ENCODE measurements around the gene ESYT2.

DNA sequence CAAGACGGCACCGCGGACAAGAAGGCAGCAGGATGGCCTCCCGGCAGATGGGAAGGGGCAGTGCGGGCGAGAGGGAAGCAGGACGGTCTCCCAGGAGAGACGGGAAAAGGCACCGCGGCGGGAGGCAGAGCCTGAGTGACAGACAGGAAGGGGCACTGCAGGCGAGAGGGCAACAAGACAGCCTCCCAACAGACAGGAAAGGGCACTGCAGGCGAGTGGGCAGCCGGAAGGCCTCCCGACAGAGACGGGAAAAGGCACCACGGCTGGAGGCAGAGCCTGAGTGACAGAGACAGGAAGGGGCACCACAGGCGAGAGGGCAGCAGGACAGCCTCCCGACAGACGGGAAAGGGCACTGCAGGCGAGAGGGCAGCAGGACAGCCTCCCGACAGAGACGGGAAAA lies 32.6 kb downstream of the ESYT2 start:
- TF ChIP-seq, protein P1, sequence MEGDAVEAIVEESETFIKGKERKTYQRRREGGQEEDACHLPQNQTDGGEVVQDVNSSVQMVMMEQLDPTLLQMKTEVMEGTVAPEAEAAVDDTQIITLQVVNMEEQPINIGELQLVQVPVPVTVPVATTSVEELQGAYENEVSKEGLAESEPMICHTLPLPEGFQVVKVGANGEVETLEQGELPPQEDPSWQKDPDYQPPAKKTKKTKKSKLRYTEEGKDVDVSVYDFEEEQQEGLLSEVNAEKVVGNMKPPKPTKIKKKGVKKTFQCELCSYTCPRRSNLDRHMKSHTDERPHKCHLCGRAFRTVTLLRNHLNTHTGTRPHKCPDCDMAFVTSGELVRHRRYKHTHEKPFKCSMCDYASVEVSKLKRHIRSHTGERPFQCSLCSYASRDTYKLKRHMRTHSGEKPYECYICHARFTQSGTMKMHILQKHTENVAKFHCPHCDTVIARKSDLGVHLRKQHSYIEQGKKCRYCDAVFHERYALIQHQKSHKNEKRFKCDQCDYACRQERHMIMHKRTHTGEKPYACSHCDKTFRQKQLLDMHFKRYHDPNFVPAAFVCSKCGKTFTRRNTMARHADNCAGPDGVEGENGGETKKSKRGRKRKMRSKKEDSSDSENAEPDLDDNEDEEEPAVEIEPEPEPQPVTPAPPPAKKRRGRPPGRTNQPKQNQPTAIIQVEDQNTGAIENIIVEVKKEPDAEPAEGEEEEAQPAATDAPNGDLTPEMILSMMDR (IDR thresholded peaks at IDR 0.05; ENCODE audit: poor library complexity): no peak
- TF ChIP-seq EZH2 (IDR thresholded peaks at IDR 0.05; ENCODE audit: borderline replicate concordance): no peak

Data from hepatocyte (in vitro differentiated cells).